Heart right ventricle (tissue), 16 donors: ENCODE results near the gene SP6. TPM values are rescaled to one million over a fixed set of nuclear protein-coding genes. Genes with fewer than 3 reads are reported as not detected.

ENCODE experiments used
- ATAC-seq, 8 donors: fragments of 200-7000 bp; cut with Tn5 transposase; one replicate each; pipeline ENCODE4 v1.9.1; 2020; ENCODE audit warnings: mild to moderate bottlenecking in 8 of 8, moderate library complexity in 8 of 8, moderate number of reproducible peaks in 1 of 8
- DNase-seq, 2 donors: peaks; one replicate each; pipeline ENCODE4 v3.0.0-alpha.2; 2020
- H3K27ac ChIP-seq, 10 donors: fragments of 200-600 bp; sonication (generic) in 2 of 10; one replicate each; pipeline versions ENCODE4 v1.5.0 to v1.8.0; 2020 to 2022; ENCODE audit warnings: mild to moderate bottlenecking in 3 of 10
- H3K27me3 ChIP-seq, 7 donors: fragments of 200-600 bp; one replicate each; pipeline ENCODE4 v1.8.0; 2021 to 2022; ENCODE audit warnings: mild to moderate bottlenecking in 2 of 7
- H3K36me3 ChIP-seq, 9 donors: fragments of 200-600 bp; sonication (generic) in 1 of 9; one replicate each; pipeline versions ENCODE4 v1.5.0 to v1.8.0; 2020 to 2022; ENCODE audit warnings: mild to moderate bottlenecking in 2 of 9
- H3K4me1 ChIP-seq, 9 donors: fragments of 200-600 bp; sonication (generic) in 1 of 9; one replicate each; pipeline versions ENCODE4 v1.5.0 to v1.8.0; 2020 to 2022; ENCODE audit warnings: mild to moderate bottlenecking in 4 of 9
- H3K4me3 ChIP-seq, 10 donors: fragments of 200-600 bp; sonication (generic) in 2 of 10; one replicate each; pipeline versions ENCODE4 v1.5.0 to v1.8.0; 2020 to 2022; ENCODE audit warnings: mild to moderate bottlenecking in 7 of 10, moderate library complexity in 2 of 10
- H3K9me3 ChIP-seq, 11 donors: fragments of 200-600 bp in 10 of 11; sonication (generic) in 2 of 11; one replicate each; pipeline versions ENCODE4 v1.5.0 to v1.8.0; 2013 to 2022; ENCODE audit warnings: mild to moderate bottlenecking in 2 of 11, control low read depth in 1 of 11, moderate library complexity in 1 of 11
- CTCF ChIP-seq, 9 donors: fragments of 200-600 bp; sonication (generic) in 2 of 9; IDR thresholded peaks; one replicate each; pipeline versions ENCODE4 v1.5.0 to v1.8.0; 2021 to 2022; ENCODE audit warnings: antibody characterized with exemption in 9 of 9, mild to moderate bottlenecking in 5 of 9, moderate library complexity in 1 of 9
- WGBS, 2 donors: extraction: QIAGEN DNeasy Blood & Tissue Kit; methylation state at CpG; one replicate each; pipeline ENCODE4 v1.1.7; 2013; ENCODE audit warnings: inconsistent platforms in 1 of 2; 5-methylcytosine and 5-hydroxymethylcytosine counted together
- intact Hi-C, 10 donors: fragments of 100-400 bp; cut with DNase I; formaldehyde crosslinking; loops; one replicate each; pipeline versions ENCODE4 v1.11.1 to v1.14.2; 2022
- polyA plus RNA-seq, 2 donors: library from polyadenylated mRNA; stranded (reverse); fragments of 200-250 nt; gene quantifications; one replicate each; pipeline ENCODE4 v1.2.3, GENCODE V29; 2013
- total RNA-seq, 10 donors: library from RNA; stranded (reverse); fragmentation: NEBNext Ultra II Directional in 3 of 10; extraction: Animal tissue kit (Norgen Biotek cat#: 25700) in 3 of 10; gene quantifications; one replicate each; pipeline versions ENCODE4 v1.2.1 to v1.2.4, GENCODE V29; 2021 to 2023
- donor health status: Arrhythmogenic right ventricular cardiomyopathy.
- donor health status: ischemic (EF 13 %, LVEDD 7.1; RV severe dilation, severe dysfunction).
- donor health status: healthy with polysubstance abuse.
- donor health status: DM: no; HTN: yes; CAD: no.
- donor health status: DM: no; HTN: no; CAD: no.
- donor health status: ischemic (EF 25% LVEDD 6.9; RV normal size, moderate dysfunction).
- donor health status: ischemic (EF 25% LVEDD 5.7; RV mildly dilated, moderate dysfunction).
- donor health status: healthy.
- donor health status: DM: yes; HTN: yes; CAD: no.
- donor health status: Ischemic cardiomyopathy.
- donor health status: ischemic (EF 35%, LVEDD 5.7; RV mildly dilated, moderate dysfunction).
- donor health status: nonischemic (EF 11% LVEDD 7.7; RV severe dilation, severe dysfunction).
- donor health status: DM: yes; HTN: yes; CAD: no.
- donor health status: PGD.
- donor health status: ischemic (EF 29% LVEDD 5.4; RV normal size, mild dysfunction).
- donor health status: nonischemic (EF 23%, LVEDD 6.1; RV moderate dilation, normal function).

The SP6 gene
- total and polyA plus RNA-seq, 12 donors: 0.05 to 1.9 (median 0.23) TPM

- no peak for TF ChIP-seq CTCF (IDR thresholded peaks at IDR 0.05)
- Histone ChIP-seq H3K27me3 (peaks cover 0 to 13% (median 10%) of the 10 kb centered on the region in 7 donors), H3K4me3 (peak overlapping the region; percentile 63 to 92 (median 75)), H3K27ac (peak overlapping the region in 8 of 10 donors; percentile 65 to 89 (median 78)), H3K9me3 (no peaks in the 10 kb centered on the region), H3K4me1 (peaks cover 0 to 48% (median 21%) of the 10 kb centered on the region in 9 donors), H3K36me3 (peaks cover 0 to 37% (median 12%) of the 10 kb centered on the region in 9 donors)
- 49 to 50% methylated on average over 17 of the region's 17 CpGs for WGBS, 2 donors
- intact Hi-C loops: loop anchor here (2.0 to 10.0 kb wide), 9 partner anchors 51 to 177 kb away; partner anchors contain the start of genes CDK5RAP3 (in 4 of the 10) and PNPO (in 4 of the 10)
- DNase-seq (no peak), ATAC-seq (no peak)
Observed at GRCh38 chr17:47840001-47840741, 10.8 kb downstream of the SP6 start.

- peaks cover 0 to 59% (median 26%) of the 10 kb centered on the region in 9 donors for H3K4me1 ChIP-seq
- intact Hi-C loops: loop anchor here in 1 of 10 donors (10.0 kb wide), 1 partner anchor 266 kb away; the partner anchor contains the start of genes CBX1 and SNX11
- H3K36me3 ChIP-seq: peaks cover 0 to 37% (median 12%) of the 10 kb centered on the region in 9 donors
- no peaks in the 10 kb centered on the region for H3K9me3 ChIP-seq
- ATAC-seq (no peak), DNase-seq (no peak)
- no peak for TF ChIP-seq CTCF (IDR thresholded peaks at IDR 0.05)
- H3K27ac ChIP-seq: no peak overlapping the region
- no peak overlapping the region for H3K4me3 ChIP-seq
- H3K27me3 ChIP-seq: peaks cover 0 to 2% (median 1%) of the 10 kb centered on the region in 7 donors
- WGBS, 2 donors: 92 to 93% methylated on average over 5 of the region's 5 CpGs
Observed at GRCh38 chr17:47839071-47839470, 11.9 kb downstream of the SP6 start.

GRCh38 chr17:47838636-47839035 is 12.3 kb downstream of the SP6 start:
- Histone ChIP-seq H3K4me1 (peaks cover 0 to 62% (median 29%) of the 10 kb centered on the region in 9 donors), H3K27me3 (no peaks in the 10 kb centered on the region), H3K4me3 (no peak overlapping the region), H3K27ac (peak overlapping the region in 1 of 10 donors; percentile 37), H3K9me3 (no peaks in the 10 kb centered on the region), H3K36me3 (peaks cover 0 to 37% (median 12%) of the 10 kb centered on the region in 9 donors)
- intact Hi-C loops: loop anchor here in 1 of 10 donors (10.0 kb wide), 1 partner anchor 266 kb away; the partner anchor contains the start of genes CBX1 and SNX11
- ATAC-seq (no peak), DNase-seq (no peak)
- WGBS, 2 donors: 91 to 94% methylated on average over 13 of the region's 13 CpGs
- TF ChIP-seq CTCF (IDR thresholded peaks at IDR 0.05): no peak

- H3K4me3 ChIP-seq: no peak overlapping the region
- no peaks in the 10 kb centered on the region for H3K27me3 ChIP-seq
- 57 to 62% methylated on average over 13 of the region's 13 CpGs for WGBS, 2 donors
- no peak for DNase-seq
- intact Hi-C loops: loop anchor here in 1 of 10 donors (10.0 kb wide), 1 partner anchor 267 kb away; the partner anchor contains the start of genes CBX1 and SNX11
- peaks cover 0 to 37% (median 12%) of the 10 kb centered on the region in 9 donors for H3K36me3 ChIP-seq
- peak overlapping the region in 2 of 10 donors; percentile 37 to 44 for H3K27ac ChIP-seq
- ATAC-seq: peak in 1 of 8 donors; percentile 19
- no peaks in the 10 kb centered on the region for H3K9me3 ChIP-seq
- peaks cover 0 to 54% (median 29%) of the 10 kb centered on the region in 9 donors for H3K4me1 ChIP-seq
- TF ChIP-seq CTCF (IDR thresholded peaks at IDR 0.05): no peak
Observed at GRCh38 chr17:47837401-47838039, 13.4 kb downstream of the SP6 start.
